ENCODE results near the gene MTMR10. TPM values are rescaled to one million over a fixed set of nuclear protein-coding genes. Genes with fewer than 3 reads are reported as not detected.
A peak's percentile ranks its signal among the peaks of the same experiment; 100 is the strongest.

MTMR10 gene
- total RNA-seq: 10 to 100 TPM; 31.5 to 46.9 (median 35.7) TPM

DNA sequence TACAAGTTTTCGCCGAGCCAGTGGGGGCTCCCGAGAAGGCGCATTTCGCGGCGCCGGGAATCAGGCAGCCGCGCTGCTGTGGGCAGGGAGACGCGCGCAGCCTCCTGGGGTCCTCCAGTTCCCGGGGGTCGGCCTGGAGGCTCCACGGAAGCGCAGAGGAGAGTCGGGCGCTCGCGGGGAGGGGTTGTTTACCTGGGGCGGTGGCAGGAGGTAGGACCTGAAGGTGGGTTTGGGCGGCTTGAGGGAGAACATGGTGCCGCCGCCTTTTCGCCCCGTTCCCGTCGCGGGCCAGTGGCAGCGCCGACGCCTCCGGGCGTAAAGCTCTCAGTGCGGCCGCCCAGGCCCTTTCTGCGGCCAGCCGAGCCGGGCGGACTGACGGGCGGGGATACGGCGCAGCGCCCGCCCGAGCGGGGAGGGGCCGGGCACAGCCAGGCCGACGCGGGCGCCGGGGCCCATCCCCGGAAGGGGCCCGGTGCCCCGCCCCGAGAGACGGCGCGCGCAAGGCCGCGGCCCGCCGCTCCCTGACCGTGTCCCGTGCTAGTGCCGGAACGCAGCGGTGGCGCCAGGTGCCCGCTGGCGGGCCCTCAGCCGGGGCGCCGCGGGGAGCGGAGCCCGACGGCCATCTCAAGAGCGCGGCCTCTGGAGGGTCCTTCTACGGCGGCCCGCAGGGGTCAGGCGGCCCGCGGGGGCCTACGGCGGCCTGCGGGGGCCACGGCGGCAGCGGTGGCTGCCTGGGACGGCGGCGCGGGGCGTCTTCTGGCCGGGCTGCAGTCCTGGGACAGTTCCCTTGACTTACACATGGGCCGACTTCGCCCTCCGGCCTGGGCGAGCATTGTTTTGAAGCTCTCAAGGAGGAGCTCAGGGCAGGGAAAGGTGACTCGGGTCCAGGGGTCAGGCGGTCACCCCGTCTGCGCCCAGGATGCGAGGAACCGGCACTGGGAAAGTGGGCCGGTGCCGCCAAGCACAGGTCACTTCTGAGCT is at the start of gene MTMR10:
Gene MTMR10 (minus strand): TSS at position 374 of the 981 bp plus-strand sequence. CDS start 122 bp downstream, at position 252.
- Histone ChIP-seq H3K4me1 (no peaks in the 10 kb centered on the region), H3K36me3 (no peaks in the 10 kb centered on the region), H3K9me3 (no peaks in the 10 kb centered on the region), H3K4me3 (peak within 1 kb of the TSS; percentile 91 to 98 (median 96)), H3K27me3 (no peaks in the 10 kb centered on the region), H3K27ac (peak within 1 kb of the TSS; percentile 98)
- peak; percentile 52 to 63 for DNase-seq (ENCODE audit: low spot score in 2 of 2)
- intact Hi-C loops (cut with DNase I; ENCODE audit: low total_unique reads): no loop called here
- TF ChIP-seq, protein P1, sequence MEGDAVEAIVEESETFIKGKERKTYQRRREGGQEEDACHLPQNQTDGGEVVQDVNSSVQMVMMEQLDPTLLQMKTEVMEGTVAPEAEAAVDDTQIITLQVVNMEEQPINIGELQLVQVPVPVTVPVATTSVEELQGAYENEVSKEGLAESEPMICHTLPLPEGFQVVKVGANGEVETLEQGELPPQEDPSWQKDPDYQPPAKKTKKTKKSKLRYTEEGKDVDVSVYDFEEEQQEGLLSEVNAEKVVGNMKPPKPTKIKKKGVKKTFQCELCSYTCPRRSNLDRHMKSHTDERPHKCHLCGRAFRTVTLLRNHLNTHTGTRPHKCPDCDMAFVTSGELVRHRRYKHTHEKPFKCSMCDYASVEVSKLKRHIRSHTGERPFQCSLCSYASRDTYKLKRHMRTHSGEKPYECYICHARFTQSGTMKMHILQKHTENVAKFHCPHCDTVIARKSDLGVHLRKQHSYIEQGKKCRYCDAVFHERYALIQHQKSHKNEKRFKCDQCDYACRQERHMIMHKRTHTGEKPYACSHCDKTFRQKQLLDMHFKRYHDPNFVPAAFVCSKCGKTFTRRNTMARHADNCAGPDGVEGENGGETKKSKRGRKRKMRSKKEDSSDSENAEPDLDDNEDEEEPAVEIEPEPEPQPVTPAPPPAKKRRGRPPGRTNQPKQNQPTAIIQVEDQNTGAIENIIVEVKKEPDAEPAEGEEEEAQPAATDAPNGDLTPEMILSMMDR (IDR thresholded peaks at IDR 0.05): no peak
- TF ChIP-seq POLR2AphosphoS5 (IDR thresholded peaks at IDR 0.05) (peak in 2 of 3 donors; percentile 35 to 54), POLR2A (IDR thresholded peaks at IDR 0.05) (peak; percentile 14)

- TF ChIP-seq, protein P1 (IDR thresholded peaks at IDR 0.05): no peak
- TF ChIP-seq POLR2A (IDR thresholded peaks at IDR 0.05): no peak
- no peak for TF ChIP-seq POLR2AphosphoS5 (IDR thresholded peaks at IDR 0.05)
- H3K9me3 ChIP-seq: no peaks in the 10 kb centered on the region
- no peak for DNase-seq (ENCODE audit: low spot score in 2 of 2)
- intact Hi-C loops (cut with DNase I; ENCODE audit: low total_unique reads): no loop called here
- H3K36me3 ChIP-seq: no peaks in the 10 kb centered on the region
- H3K27me3 ChIP-seq: no peaks in the 10 kb centered on the region
- H3K27ac ChIP-seq: no peak overlapping the region
- no peak overlapping the region for H3K4me3 ChIP-seq
- H3K4me1 ChIP-seq: no peaks in the 10 kb centered on the region
These were observed 49.2 kb upstream of the MTMR10 start for GRCh38 chr15:31040611-31041010.

DNA sequence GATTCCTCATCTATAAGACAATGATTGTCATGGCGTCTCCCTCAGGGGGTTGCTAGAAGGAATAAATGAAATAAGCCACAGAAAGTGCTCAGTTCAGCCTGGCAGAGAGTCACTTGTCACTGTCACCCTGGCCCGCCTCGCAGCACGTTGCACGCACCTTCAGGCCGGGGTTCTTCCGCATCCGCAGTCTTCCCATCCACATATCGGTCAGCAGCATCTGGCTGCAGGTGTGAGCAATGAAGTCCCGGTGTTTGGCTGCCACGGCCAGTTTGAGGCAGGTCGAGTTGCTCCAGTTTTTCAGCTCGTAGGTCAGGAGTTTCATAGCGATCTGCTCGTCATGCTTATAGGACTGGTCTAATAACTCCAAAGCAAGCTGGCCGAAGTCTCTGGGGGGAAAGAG is 48.5 kb upstream of the MTMR10 start:
- Histone ChIP-seq H3K36me3 (no peaks in the 10 kb centered on the region), H3K27ac (no peak overlapping the region), H3K4me1 (no peaks in the 10 kb centered on the region), H3K9me3 (no peaks in the 10 kb centered on the region), H3K4me3 (no peak overlapping the region), H3K27me3 (no peaks in the 10 kb centered on the region)
- intact Hi-C loops (cut with DNase I; ENCODE audit: low total_unique reads): no loop called here
- DNase-seq (ENCODE audit: low spot score in 2 of 2): no peak
- TF ChIP-seq POLR2AphosphoS5 (IDR thresholded peaks at IDR 0.05) (no peak), POLR2A (IDR thresholded peaks at IDR 0.05) (no peak)
- TF ChIP-seq, protein P1 (IDR thresholded peaks at IDR 0.05): no peak

- H3K36me3 ChIP-seq: no peaks in the 10 kb centered on the region
- H3K27ac ChIP-seq: no peak overlapping the region
- TF ChIP-seq POLR2A (IDR thresholded peaks at IDR 0.05) (no peak), POLR2AphosphoS5 (IDR thresholded peaks at IDR 0.05) (no peak)
- TF ChIP-seq, protein P1 (IDR thresholded peaks at IDR 0.05): no peak
- H3K4me3 ChIP-seq: no peak overlapping the region
- H3K27me3 ChIP-seq: no peaks in the 10 kb centered on the region
- H3K4me1 ChIP-seq: no peaks in the 10 kb centered on the region
- intact Hi-C loops (cut with DNase I; ENCODE audit: low total_unique reads): no loop called here
- no peaks in the 10 kb centered on the region for H3K9me3 ChIP-seq
- no peak for DNase-seq (ENCODE audit: low spot score in 2 of 2)
These were observed 46.5 kb upstream of the MTMR10 start for GRCh38 chr15:31037731-31038477.
